Hepatocyte (in vitro differentiated cells): ENCODE measurements around the gene RELT.

Experiments
- CTCF ChIP-seq: fragments of 200-600 bp; sonication (generic); IDR thresholded peaks from 2 replicates; pipeline ENCODE4 v1.5.1; 2016; ENCODE audit warnings: antibody characterized with exemption, mild to moderate bottlenecking; ENCODE audit not compliant: poor library complexity
- EZH2phosphoT487 ChIP-seq: fragments of 200-600 bp; sonication (generic); IDR thresholded peaks from one replicate; pipeline ENCODE4 v1.6.1; 2018; ENCODE audit warnings: antibody characterized with exemption, mild to moderate bottlenecking, low read depth, moderate library complexity; ENCODE audit not compliant: unreplicated experiment, severe bottlenecking

DNA sequence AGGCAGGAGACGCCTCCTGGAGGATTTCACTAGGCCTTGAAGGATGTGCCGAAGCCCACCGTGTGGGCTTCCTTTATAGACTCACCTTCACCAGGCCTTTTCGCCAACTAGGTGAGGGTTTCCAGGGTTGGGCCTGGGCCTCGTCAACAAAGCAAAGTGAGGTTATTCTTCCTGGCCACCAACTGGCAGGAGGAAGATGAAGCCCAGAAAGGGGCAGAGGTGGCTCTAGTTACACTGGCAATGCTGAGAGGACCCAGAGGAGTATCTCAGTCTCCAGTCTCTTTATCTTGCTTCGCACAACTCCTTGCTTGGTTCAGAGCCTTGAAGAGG, 404 bp upstream of the RELT start:
- TF ChIP-seq CTCF (no peak), EZH2phosphoT487 (no peak)
